Stimulated activated CD8-positive, alpha-beta memory T cell treated with anti-CD3 and anti-CD28 coated beads, Interleukin-12 subunit alpha, Interleukin-12 subunit beta, amount 100 ng/mL, for 24 hours (primary cell): ENCODE data around the gene CR1L.
"Not testable (repeated sequence)": the region's sequence is repeated elsewhere in the genome, so short reads cannot be mapped to it uniquely, and the experiment has no call there.

Source experiments
- DNase-seq: peaks from one replicate; pipeline ENCODE4 v3.0.0-alpha.2; 2020; ENCODE audit errors: extremely low read depth

Gene CR1L

GRCh38 chr1:207644852-207645634 is at the start of gene CR1L:
CR1L (plus strand) TSS chr1:207645133; CDS start chr1:207645234, 101 bp downstream.
- DNase-seq = peak; percentile 38

- no peak for DNase-seq
These were observed 41.2 kb upstream of the CR1L start for GRCh38 chr1:207603777-207604176.

- DNase-seq = no peak
These were observed 39.2 kb upstream of the CR1L start for GRCh38 chr1:207605444-207606361.

- DNase-seq = no peak
These were observed 38.6 kb upstream of the CR1L start for GRCh38 chr1:207606362-207606755.

- no peak for DNase-seq
These were observed 32.2 kb upstream of the CR1L start for GRCh38 chr1:207612762-207613161.

GRCh38 chr1:207619871-207620542 is 24.9 kb upstream of the CR1L start:
- no peak for DNase-seq

- no peak for DNase-seq
These were observed 24.4 kb upstream of the CR1L start for GRCh38 chr1:207620543-207620893.

GRCh38 chr1:207625504-207626071 is 19.3 kb upstream of the CR1L start:
- not testable (repeated sequence) for DNase-seq

GRCh38 chr1:207626972-207627337 is 18.0 kb upstream of the CR1L start:
- no peak for DNase-seq

GRCh38 chr1:207627496-207627895 is 17.4 kb upstream of the CR1L start:
- DNase-seq = no peak

GRCh38 chr1:207628776-207629175 is 16.2 kb upstream of the CR1L start:
- DNase-seq = no peak

- DNase-seq = no peak
These were observed 13.8 kb upstream of the CR1L start for GRCh38 chr1:207631137-207631536.

GRCh38 chr1:207633226-207633625 is 11.7 kb upstream of the CR1L start:
- DNase-seq = no peak

- not testable (repeated sequence) for DNase-seq
These were observed 11.1 kb upstream of the CR1L start for GRCh38 chr1:207633699-207634289.

- not testable (repeated sequence) for DNase-seq
These were observed 10.6 kb upstream of the CR1L start for GRCh38 chr1:207634293-207634692.

GRCh38 chr1:207635569-207636186 is 9.3 kb upstream of the CR1L start:
- DNase-seq = not testable (repeated sequence)

- not testable (repeated sequence) for DNase-seq
These were observed 6.3 kb upstream of the CR1L start for GRCh38 chr1:207638487-207639145.

- not testable (repeated sequence) for DNase-seq
These were observed 5.6 kb upstream of the CR1L start for GRCh38 chr1:207639362-207639761.

GRCh38 chr1:207644166-207644851 is 624 bp upstream of the CR1L start:
- DNase-seq = no peak

- no peak for DNase-seq
These were observed 725 bp downstream of the CR1L start for GRCh38 chr1:207645635-207646081.
